Neutrophil (primary cell): ENCODE results near the gene ATG7.

Experiments used
- H3K27ac ChIP-seq: fragments of 200-600 bp; sonication (generic); 2 replicates; pipeline ENCODE4 v1.5.1; 2016; ENCODE audit warnings: mild to moderate bottlenecking, moderate library complexity
- H3K27me3 ChIP-seq: fragments of 200-600 bp; sonication (generic); 2 replicates; pipeline ENCODE4 v1.6.0; 2016; ENCODE audit warnings: mild to moderate bottlenecking
- H3K36me3 ChIP-seq: fragments of 200-600 bp; sonication (generic); 2 replicates; pipeline ENCODE4 v1.5.1; 2017
- H3K4me1 ChIP-seq, 2 experiments: fragments of 200-600 bp in 1 of 2; sonication (generic) in 1 of 2; 1 replicate in 1 of 2; 2 replicates in 1 of 2; pipeline versions ENCODE4 v1.5.1 to v1.6.1; 2013 to 2016; ENCODE audit warnings: low read depth in 1 of 2, low read length in 1 of 2, mild to moderate bottlenecking in 1 of 2, moderate library complexity in 1 of 2; ENCODE audit not compliant: control insufficient read depth in 1 of 2, insufficient read depth in 1 of 2
- H3K4me3 ChIP-seq, 2 experiments: fragments of 200-600 bp in 1 of 2; sonication (generic) in 1 of 2; 1 replicate in 1 of 2; 2 replicates in 1 of 2; pipeline ENCODE4 v1.5.1; 2013 to 2016; ENCODE audit warnings: low read depth in 1 of 2, low read length in 1 of 2, mild to moderate bottlenecking in 1 of 2, moderate library complexity in 1 of 2
- H3K9me3 ChIP-seq: fragments of 200-600 bp; sonication (generic); 2 replicates; pipeline ENCODE4 v1.5.1; 2016
- CTCF ChIP-seq: fragments of 200-600 bp; sonication (generic); IDR thresholded peaks from 2 replicates; pipeline ENCODE4 v1.5.1; 2016; ENCODE audit warnings: antibody characterized with exemption

Gene ATG7

GRCh38 chr3:11413071-11413470 is 140.9 kb downstream of the ATG7 start:
- Histone ChIP-seq H3K27me3 (no peaks in the 10 kb centered on the region), H3K27ac (no peak overlapping the region), H3K9me3 (no peaks in the 10 kb centered on the region), H3K36me3 (peaks cover 5% of the 10 kb centered on the region), H3K4me3 (no peak overlapping the region), H3K4me1 (peaks cover 6 to 13% of the 10 kb centered on the region in 2 experiments)
- TF ChIP-seq CTCF, result no peak

- Histone ChIP-seq H3K27ac (no peak overlapping the region), H3K36me3 (no peaks in the 10 kb centered on the region), H3K27me3 (no peaks in the 10 kb centered on the region), H3K4me1 (peaks cover 6 to 9% of the 10 kb centered on the region in 2 experiments), H3K4me3 (no peak overlapping the region), H3K9me3 (no peaks in the 10 kb centered on the region)
- no peak for TF ChIP-seq CTCF
These were observed 142.9 kb downstream of the ATG7 start for GRCh38 chr3:11415099-11415498.

GRCh38 chr3:11420066-11420465 is 147.9 kb downstream of the ATG7 start:
- Histone ChIP-seq H3K4me3 (no peak overlapping the region), H3K9me3 (no peaks in the 10 kb centered on the region), H3K4me1 (peaks cover 0 to 5% of the 10 kb centered on the region in 2 experiments), H3K36me3 (peaks cover 5% of the 10 kb centered on the region), H3K27me3 (no peaks in the 10 kb centered on the region), H3K27ac (no peak overlapping the region)
- no peak for TF ChIP-seq CTCF

GRCh38 chr3:11422291-11422690 is 150.1 kb downstream of the ATG7 start:
- H3K36me3 ChIP-seq, result peaks cover 15% of the 10 kb centered on the region
- H3K9me3 ChIP-seq, result no peaks in the 10 kb centered on the region
- no peaks in the 10 kb centered on the region for H3K27me3 ChIP-seq
- no peak for TF ChIP-seq CTCF
- peaks cover 0 to 5% of the 10 kb centered on the region in 2 experiments for H3K4me1 ChIP-seq
- H3K27ac ChIP-seq, result peak overlapping the region; percentile 39
- no peak overlapping the region for H3K4me3 ChIP-seq

- Histone ChIP-seq H3K27me3 (no peaks in the 10 kb centered on the region), H3K27ac (no peak overlapping the region), H3K4me1 (peaks cover 0 to 5% of the 10 kb centered on the region in 2 experiments), H3K9me3 (no peaks in the 10 kb centered on the region), H3K36me3 (peaks cover 30% of the 10 kb centered on the region), H3K4me3 (no peak overlapping the region)
- TF ChIP-seq CTCF, result no peak
These were observed 151.7 kb downstream of the ATG7 start for GRCh38 chr3:11423868-11424267.

GRCh38 chr3:11424277-11424676 is 152.1 kb downstream of the ATG7 start:
- no peak for TF ChIP-seq CTCF
- H3K4me3 ChIP-seq, result no peak overlapping the region
- no peak overlapping the region for H3K27ac ChIP-seq
- H3K9me3 ChIP-seq, result no peaks in the 10 kb centered on the region
- H3K27me3 ChIP-seq, result no peaks in the 10 kb centered on the region
- peaks cover 0 to 5% of the 10 kb centered on the region in 2 experiments for H3K4me1 ChIP-seq
- peaks cover 30% of the 10 kb centered on the region for H3K36me3 ChIP-seq
